Fibroblast of the aortic adventitia (primary cell): ENCODE measurements around the gene MORC3. TPM values are rescaled to one million over a fixed set of nuclear protein-coding genes. Genes with fewer than 3 reads are reported as not detected.

Source experiments
- DNase-seq: peaks from one replicate; pipeline ENCODE4 v3.0.0-alpha.2; 2010; ENCODE audit warnings: low read depth
- H3K4me3 ChIP-seq: 2 replicates; pipeline ENCODE4 v1.5.1; 2011; ENCODE audit warnings: low read depth, mild to moderate bottlenecking, control low read depth, low read length, moderate library complexity
- small RNA-seq: library from RNA; depleted of rRNA; stranded (forward); fragments of <200 nt; gene quantifications from one replicate; pipeline ENCODE3, GENCODE V24; 2012
- total RNA-seq: library from RNA; depleted of rRNA; stranded (reverse); fragments of >200 nt; gene quantifications from 2 replicates; pipeline ENCODE4 v1.2.3, GENCODE V29; 2012; ENCODE audit warnings: low replicate concordance
- TF ChIP-seq, protein P1 (sequence below): IDR thresholded peaks from 2 replicates; pipeline ENCODE4 v1.5.1; 2011; ENCODE audit warnings: mild to moderate bottlenecking, low read length, control low read depth, inconsistent platforms; ENCODE audit not compliant: insufficient read depth

The MORC3 gene
- total RNA-seq, 1 donor, result 38.1 TPM

DNA sequence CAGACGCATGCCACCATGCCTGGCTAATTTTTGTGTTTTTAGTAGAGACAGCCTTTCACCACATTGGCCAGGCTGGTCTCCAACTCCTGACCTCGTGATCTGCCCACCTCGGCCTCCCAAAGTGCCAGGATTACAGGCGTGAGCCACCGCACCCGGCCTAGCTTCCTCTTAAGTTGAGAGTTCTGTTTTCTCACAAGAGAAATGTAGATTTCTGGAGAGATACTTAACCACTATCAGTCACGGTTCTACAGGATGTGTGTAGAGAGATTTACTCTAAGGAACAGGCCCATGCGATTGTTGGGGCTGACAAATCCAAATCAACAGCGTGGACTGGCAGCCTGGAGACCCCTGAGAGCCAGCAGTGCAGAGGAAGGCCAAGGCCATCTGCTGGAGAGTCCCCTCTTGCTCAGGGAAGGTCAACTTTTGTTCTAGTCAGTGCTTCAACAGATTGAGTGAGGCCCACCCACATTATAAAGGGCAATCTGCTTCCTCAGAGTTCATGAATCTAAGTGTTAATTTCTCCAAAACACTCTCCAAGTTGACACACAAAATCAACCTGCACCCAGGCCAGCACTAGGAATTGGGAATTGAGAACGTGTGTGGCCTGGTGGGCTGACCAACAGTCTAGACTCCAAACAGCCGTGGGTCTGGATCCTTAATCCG, 103.9 kb downstream of the MORC3 start:
- H3K4me3 ChIP-seq, result no peak overlapping the region
- no peak for DNase-seq
- TF ChIP-seq, protein P1, sequence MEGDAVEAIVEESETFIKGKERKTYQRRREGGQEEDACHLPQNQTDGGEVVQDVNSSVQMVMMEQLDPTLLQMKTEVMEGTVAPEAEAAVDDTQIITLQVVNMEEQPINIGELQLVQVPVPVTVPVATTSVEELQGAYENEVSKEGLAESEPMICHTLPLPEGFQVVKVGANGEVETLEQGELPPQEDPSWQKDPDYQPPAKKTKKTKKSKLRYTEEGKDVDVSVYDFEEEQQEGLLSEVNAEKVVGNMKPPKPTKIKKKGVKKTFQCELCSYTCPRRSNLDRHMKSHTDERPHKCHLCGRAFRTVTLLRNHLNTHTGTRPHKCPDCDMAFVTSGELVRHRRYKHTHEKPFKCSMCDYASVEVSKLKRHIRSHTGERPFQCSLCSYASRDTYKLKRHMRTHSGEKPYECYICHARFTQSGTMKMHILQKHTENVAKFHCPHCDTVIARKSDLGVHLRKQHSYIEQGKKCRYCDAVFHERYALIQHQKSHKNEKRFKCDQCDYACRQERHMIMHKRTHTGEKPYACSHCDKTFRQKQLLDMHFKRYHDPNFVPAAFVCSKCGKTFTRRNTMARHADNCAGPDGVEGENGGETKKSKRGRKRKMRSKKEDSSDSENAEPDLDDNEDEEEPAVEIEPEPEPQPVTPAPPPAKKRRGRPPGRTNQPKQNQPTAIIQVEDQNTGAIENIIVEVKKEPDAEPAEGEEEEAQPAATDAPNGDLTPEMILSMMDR, result no peak

DNA sequence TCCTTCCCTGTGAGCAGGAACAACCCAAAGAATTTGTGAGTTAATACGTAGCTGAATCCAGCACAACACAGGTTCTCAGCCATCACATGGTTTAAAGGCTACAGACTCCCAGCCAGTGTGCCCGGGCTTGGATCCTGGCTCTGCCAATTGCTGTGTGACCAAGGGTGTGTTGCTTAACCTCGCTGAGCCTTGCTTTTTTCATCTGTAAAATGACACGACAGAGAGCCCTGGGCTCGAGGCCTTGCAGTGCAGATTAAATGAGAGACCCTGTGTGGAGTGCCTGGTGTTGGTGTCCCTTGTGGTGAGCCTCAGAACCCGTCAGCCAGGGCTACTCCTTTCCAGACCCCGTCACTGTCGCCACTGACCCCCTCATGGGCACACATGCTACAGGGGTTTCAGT, 104.6 kb downstream of the MORC3 start:
- H3K4me3 ChIP-seq, result no peak overlapping the region
- TF ChIP-seq, protein P1, result no peak
- no peak for DNase-seq

GRCh38 chr21:36425286-36425685, 105.3 kb downstream of the MORC3 start:
- H3K4me3 ChIP-seq, result no peak overlapping the region
- TF ChIP-seq, protein P1, result no peak
- DNase-seq, result peak; percentile 49

Small RNA genes within 50 kb of the gene (small RNA-seq; reads per million reads assigned to genes)
- gene ATP5MFP1, result not detected

Other genes starting within 250 kb of the MORC3 start
- gene CBR3, start 185.1 kb upstream of the MORC3 start, total RNA-seq, result 27.9 and 29.4 TPM in 2 replicates
- gene DOP1B, start 163.4 kb upstream of the MORC3 start, total RNA-seq, result 2.6 and 25.8 TPM in 2 replicates
- gene CHAF1B, start 65.2 kb downstream of the MORC3 start, total RNA-seq, result 0.49 and 7.8 TPM in 2 replicates
- gene CLDN14, start 159.9 kb downstream of the MORC3 start, total RNA-seq, result 0.27 and 0.57 TPM in 2 replicates